ENCODE measurements around the gene SPHKAP.

- TF ChIP-seq, protein P1, sequence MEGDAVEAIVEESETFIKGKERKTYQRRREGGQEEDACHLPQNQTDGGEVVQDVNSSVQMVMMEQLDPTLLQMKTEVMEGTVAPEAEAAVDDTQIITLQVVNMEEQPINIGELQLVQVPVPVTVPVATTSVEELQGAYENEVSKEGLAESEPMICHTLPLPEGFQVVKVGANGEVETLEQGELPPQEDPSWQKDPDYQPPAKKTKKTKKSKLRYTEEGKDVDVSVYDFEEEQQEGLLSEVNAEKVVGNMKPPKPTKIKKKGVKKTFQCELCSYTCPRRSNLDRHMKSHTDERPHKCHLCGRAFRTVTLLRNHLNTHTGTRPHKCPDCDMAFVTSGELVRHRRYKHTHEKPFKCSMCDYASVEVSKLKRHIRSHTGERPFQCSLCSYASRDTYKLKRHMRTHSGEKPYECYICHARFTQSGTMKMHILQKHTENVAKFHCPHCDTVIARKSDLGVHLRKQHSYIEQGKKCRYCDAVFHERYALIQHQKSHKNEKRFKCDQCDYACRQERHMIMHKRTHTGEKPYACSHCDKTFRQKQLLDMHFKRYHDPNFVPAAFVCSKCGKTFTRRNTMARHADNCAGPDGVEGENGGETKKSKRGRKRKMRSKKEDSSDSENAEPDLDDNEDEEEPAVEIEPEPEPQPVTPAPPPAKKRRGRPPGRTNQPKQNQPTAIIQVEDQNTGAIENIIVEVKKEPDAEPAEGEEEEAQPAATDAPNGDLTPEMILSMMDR (IDR thresholded peaks at IDR 0.05), result no peak
- TF ChIP-seq POLR2A (IDR thresholded peaks at IDR 0.05) (no peak), EP300 (IDR thresholded peaks at IDR 0.05) (no peak)
Measured at GRCh38 chr2:228083131-228083530, 98.4 kb downstream of the SPHKAP start.
